Vagina (tissue), 2 donors: ENCODE results near the gene PCNT. TPM values are rescaled to one million over a fixed set of nuclear protein-coding genes. Genes with fewer than 3 reads are reported as not detected.
"Not testable (repeated sequence)": the region's sequence is repeated elsewhere in the genome, so short reads cannot be mapped to it uniquely, and the experiment has no call there.

ENCODE experiments used
- DNase-seq, 2 donors: peaks; one replicate each; pipeline ENCODE4 v3.0.0-alpha.2; 2017; ENCODE audit errors: extremely low spot score in 2 of 2
- H3K27ac ChIP-seq: fragments of 200-600 bp; sonication (generic); one replicate; pipeline ENCODE4 v1.5.1; 2019
- H3K27me3 ChIP-seq: fragments of 200-600 bp; sonication (generic); one replicate; pipeline ENCODE4 v1.5.1; 2019
- H3K36me3 ChIP-seq, 2 donors: fragments of 200-600 bp; sonication (generic); one replicate each; pipeline ENCODE4 v1.5.1; 2017 to 2019
- H3K4me1 ChIP-seq: fragments of 200-600 bp; sonication (generic); one replicate; pipeline ENCODE4 v1.5.1; 2019
- H3K4me3 ChIP-seq, 2 donors: fragments of 200-600 bp; sonication (generic); 1 replicate in 1 of 2; 2 replicates in 1 of 2; pipeline ENCODE4 v1.5.1; 2016 to 2019
- H3K9me3 ChIP-seq: fragments of 200-600 bp; sonication (generic); one replicate; pipeline ENCODE4 v1.5.1; 2019
- POLR2A ChIP-seq, 2 donors: fragments of 450-650 bp; IDR thresholded peaks; one replicate each; pipeline ENCODE4 v1.6.1; 2017; ENCODE audit warnings: antibody characterized with exemption in 2 of 2, mild to moderate bottlenecking in 2 of 2, moderate library complexity in 2 of 2
- POLR2AphosphoS5 ChIP-seq, 2 donors: sonication (generic); formaldehyde crosslinking; IDR thresholded peaks; one replicate each; pipeline ENCODE4 v1.9.0; 2017; ENCODE audit warnings: antibody characterized with exemption in 2 of 2, mild to moderate bottlenecking in 2 of 2, low read depth in 1 of 2; ENCODE audit not compliant: insufficient read depth in 1 of 2
- intact Hi-C: fragments of 100-400 bp; cut with DNase I; formaldehyde crosslinking; loops from one replicate; pipeline ENCODE4 v1.15.1; 2023
- total RNA-seq: library from RNA; depleted of rRNA; stranded (reverse); fragments of >200 nt; gene quantifications from one replicate; pipeline ENCODE4 v1.2.3, GENCODE V29; 2016
- TF ChIP-seq, protein P1 (sequence below), 3 experiments: fragments of 450-650 bp in 2 of 3; fragments of 200-600 bp in 1 of 3; sonication (generic) in 1 of 3; IDR thresholded peaks; one replicate each; pipeline ENCODE4 v1.5.1; 2017 to 2019; ENCODE audit warnings: antibody characterized with exemption in 3 of 3, mild to moderate bottlenecking in 2 of 3, moderate library complexity in 2 of 3

PCNT gene
- total RNA-seq, 1 donor from 2014 or later, result 35.8 TPM

DNA sequence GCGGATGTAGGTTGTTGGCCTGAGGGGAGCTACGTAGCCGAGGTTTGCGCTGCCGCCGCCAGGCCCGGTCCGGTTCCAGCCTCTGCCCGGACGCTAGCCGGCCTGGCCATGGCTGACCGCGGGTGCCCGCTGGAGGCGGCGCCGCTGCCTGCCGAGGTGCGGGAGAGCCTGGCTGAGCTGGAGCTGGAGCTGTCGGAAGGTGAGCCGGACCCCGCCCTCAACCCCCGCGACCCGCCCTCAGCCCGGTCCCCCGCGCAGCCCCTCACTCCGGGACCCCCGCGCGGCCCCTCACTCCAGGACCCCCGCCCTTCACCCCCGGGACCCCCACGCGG is 135.0 kb downstream of the PCNT start:
- Histone ChIP-seq H3K9me3 (no peaks in the 10 kb centered on the region), H3K27me3 (no peaks in the 10 kb centered on the region), H3K4me3 (peak overlapping the region; percentile 97 to 100), H3K36me3 (no peaks in the 10 kb centered on the region), H3K27ac (peak overlapping the region; percentile 94), H3K4me1 (peaks cover 66% of the 10 kb centered on the region)
- TF ChIP-seq POLR2AphosphoS5 (IDR thresholded peaks at IDR 0.05; ENCODE audit: insufficient read depth in 1 of 2, low read depth in 1 of 2) (no peak), POLR2A (IDR thresholded peaks at IDR 0.05) (no peak)
- TF ChIP-seq, protein P1, sequence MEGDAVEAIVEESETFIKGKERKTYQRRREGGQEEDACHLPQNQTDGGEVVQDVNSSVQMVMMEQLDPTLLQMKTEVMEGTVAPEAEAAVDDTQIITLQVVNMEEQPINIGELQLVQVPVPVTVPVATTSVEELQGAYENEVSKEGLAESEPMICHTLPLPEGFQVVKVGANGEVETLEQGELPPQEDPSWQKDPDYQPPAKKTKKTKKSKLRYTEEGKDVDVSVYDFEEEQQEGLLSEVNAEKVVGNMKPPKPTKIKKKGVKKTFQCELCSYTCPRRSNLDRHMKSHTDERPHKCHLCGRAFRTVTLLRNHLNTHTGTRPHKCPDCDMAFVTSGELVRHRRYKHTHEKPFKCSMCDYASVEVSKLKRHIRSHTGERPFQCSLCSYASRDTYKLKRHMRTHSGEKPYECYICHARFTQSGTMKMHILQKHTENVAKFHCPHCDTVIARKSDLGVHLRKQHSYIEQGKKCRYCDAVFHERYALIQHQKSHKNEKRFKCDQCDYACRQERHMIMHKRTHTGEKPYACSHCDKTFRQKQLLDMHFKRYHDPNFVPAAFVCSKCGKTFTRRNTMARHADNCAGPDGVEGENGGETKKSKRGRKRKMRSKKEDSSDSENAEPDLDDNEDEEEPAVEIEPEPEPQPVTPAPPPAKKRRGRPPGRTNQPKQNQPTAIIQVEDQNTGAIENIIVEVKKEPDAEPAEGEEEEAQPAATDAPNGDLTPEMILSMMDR (IDR thresholded peaks at IDR 0.05), result no peak
- intact Hi-C loops, result no loop called here
- no peak for DNase-seq

DNA sequence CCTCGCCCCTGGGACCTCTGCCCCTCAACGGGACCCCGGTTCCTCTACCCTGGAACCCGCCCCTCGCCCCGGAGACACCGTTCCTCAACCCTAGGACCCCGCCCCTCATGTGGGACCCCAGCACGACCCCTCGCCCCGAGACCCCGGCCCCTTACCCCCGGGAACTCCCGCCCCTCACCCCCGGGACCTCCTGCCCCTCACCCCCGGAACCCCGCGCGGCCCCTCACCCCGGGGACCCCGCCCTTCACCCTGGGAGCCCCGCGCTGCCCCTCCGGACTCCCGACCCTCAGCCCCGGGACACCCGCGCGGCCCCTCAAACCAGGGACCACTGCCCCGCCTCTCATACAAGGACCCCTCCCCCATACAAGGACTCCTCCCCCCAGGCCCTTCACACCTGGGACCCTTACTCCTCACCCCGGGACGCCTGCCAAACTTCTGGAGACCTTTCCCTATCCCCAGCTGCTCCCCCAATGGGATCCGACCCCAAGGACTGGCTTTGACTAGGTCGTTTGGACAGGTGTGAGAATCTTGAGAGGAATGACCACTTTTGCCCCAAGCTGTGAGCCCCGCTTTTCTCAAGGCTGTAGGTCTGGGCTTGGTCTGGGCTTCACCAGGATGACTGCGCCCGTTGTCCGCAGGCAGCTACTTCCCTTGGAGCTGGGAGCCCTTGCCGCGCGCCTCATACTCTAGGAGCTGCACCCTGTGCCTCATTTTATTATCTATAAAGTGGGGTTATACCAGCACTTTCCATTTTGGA is 135.6 kb downstream of the PCNT start:
- no peaks in the 10 kb centered on the region for H3K36me3 ChIP-seq
- no peaks in the 10 kb centered on the region for H3K9me3 ChIP-seq
- H3K4me3 ChIP-seq, result peak overlapping the region; percentile 97 to 100
- intact Hi-C loops, result no loop called here
- H3K27ac ChIP-seq, result peak overlapping the region; percentile 94
- peaks cover 64% of the 10 kb centered on the region for H3K4me1 ChIP-seq
- DNase-seq, result no peak
- H3K27me3 ChIP-seq, result no peaks in the 10 kb centered on the region
- TF ChIP-seq POLR2AphosphoS5 (IDR thresholded peaks at IDR 0.05; ENCODE audit: insufficient read depth in 1 of 2, low read depth in 1 of 2) (peak in 1 of 2 donors; percentile 9), POLR2A (IDR thresholded peaks at IDR 0.05) (no peak)
- TF ChIP-seq, protein P1 (IDR thresholded peaks at IDR 0.05), result no peak

DNA sequence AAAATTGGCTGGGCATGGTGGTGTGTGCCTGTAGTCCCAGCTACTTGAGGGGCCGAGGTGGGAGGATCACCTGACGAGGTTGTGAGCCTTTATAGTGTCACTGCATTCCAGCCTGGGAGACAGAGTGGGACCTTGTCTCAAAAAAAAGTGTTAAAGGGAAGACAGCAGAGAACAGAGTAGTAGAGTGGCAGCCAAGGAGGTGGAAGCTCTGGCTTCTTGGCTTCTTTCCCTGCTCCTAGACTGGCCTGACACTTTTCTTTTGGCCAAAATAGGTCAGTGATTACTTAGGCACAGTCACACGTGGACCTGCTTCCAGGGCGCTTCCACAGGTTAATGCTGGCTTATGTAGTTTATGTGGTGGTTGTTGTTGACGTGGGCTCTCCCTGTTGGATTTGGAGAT is 138.0 kb downstream of the PCNT start:
- Histone ChIP-seq H3K27ac (no peak overlapping the region), H3K9me3 (no peaks in the 10 kb centered on the region), H3K36me3 (no peaks in the 10 kb centered on the region), H3K27me3 (no peaks in the 10 kb centered on the region), H3K4me3 (no peak overlapping the region), H3K4me1 (peaks cover 41% of the 10 kb centered on the region)
- intact Hi-C loops, result no loop called here
- no peak for DNase-seq
- TF ChIP-seq, protein P1 (IDR thresholded peaks at IDR 0.05), result no peak
- TF ChIP-seq POLR2A (IDR thresholded peaks at IDR 0.05), result no peak

DNA sequence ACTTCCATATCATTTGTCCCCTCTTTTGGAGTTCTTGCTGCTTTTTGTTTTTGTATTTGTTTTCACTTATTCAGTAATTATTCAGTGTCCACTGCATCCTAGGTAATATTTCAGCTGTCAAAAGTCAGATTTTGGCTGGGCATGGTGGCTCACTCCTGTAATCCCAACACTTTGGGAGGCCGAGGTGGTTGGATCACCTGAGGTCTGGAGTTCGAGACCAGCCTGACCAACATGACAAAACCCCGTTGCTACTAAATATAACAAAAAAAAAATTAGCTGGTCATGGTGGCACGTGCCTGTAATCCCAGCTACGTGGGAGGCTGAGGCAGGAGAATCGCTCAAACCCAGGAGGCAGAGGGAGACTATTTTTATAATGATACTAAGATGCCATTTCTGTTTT is 141.2 kb downstream of the PCNT start:
- H3K9me3 ChIP-seq, H3K27me3 ChIP-seq, H3K27ac ChIP-seq, H3K36me3 ChIP-seq, H3K4me3 ChIP-seq, DNase-seq, intact Hi-C loops: not testable (repeated sequence)
- H3K4me1 ChIP-seq, result peaks cover 21% of the 10 kb centered on the region

DNA sequence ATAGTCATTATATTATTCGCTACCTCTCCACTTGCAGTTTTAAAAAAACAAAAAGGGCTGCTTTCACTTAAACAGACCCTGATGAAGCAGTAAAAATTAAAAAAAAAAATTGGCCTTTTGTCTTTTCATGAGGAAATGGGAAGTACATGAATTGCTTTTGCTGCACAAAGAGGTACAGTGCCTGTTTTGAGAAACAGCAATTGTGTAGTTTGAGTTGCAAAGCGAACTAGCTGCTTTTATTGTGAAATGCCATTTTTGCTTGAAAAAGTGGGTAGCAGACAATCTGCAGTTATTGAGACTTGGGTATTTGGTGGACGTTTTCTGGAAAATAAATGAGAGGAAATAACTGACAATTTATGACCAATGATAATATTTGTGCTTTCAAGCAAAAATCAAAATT is 141.7 kb downstream of the PCNT start:
- H3K27me3 ChIP-seq, result no peaks in the 10 kb centered on the region
- intact Hi-C loops, result no loop called here
- TF ChIP-seq POLR2A (IDR thresholded peaks at IDR 0.05) (no peak), POLR2AphosphoS5 (IDR thresholded peaks at IDR 0.05; ENCODE audit: insufficient read depth in 1 of 2, low read depth in 1 of 2) (no peak)
- TF ChIP-seq, protein P1 (IDR thresholded peaks at IDR 0.05), result no peak

More for the DNA sequence above, 141.7 kb downstream of the PCNT start:
- Histone ChIP-seq H3K27ac (no peak overlapping the region), H3K9me3 (no peaks in the 10 kb centered on the region), H3K36me3 (no peaks in the 10 kb centered on the region), H3K4me1 (peaks cover 16% of the 10 kb centered on the region), H3K4me3 (no peak overlapping the region)
- DNase-seq, result no peak
